HEK293 (cell line): ENCODE measurements around the gene MAML2.

Experiments
- CTCF ChIA-PET: fragments of 350-600 bp; formaldehyde crosslinking; extraction: SDS; loops from one replicate; lab custom pipeline; 2021; ENCODE audit warnings: antibody characterized with exemption; lab: Yijun Ruan, JAX
- POLR2A ChIA-PET: fragments of 300-600 bp; formaldehyde crosslinking; extraction: SDS; loops from one replicate; lab custom pipeline; 2020; ENCODE audit warnings: antibody characterized with exemption, inconsistent platforms; lab: Yijun Ruan, JAX
- H3K27ac ChIP-seq: fragments of 200-500 bp; sonication (Bioruptor generic); 2 replicates; pipeline ENCODE4 v1.5.1; 2014; ENCODE audit warnings: low read depth, low read length, control low read depth, inconsistent platforms; ENCODE audit errors: extremely low read depth
- H3K36me3 ChIP-seq, 2 experiments: fragments of 200-500 bp in 1 of 2; sonication (Bioruptor generic) in 1 of 2; 1 replicate in 1 of 2; 2 replicates in 1 of 2; pipeline ENCODE4 v1.5.1; 2014 to 2017; ENCODE audit warnings: inconsistent platforms in 2 of 2, low read length in 2 of 2; ENCODE audit not compliant: control insufficient read depth in 2 of 2, insufficient read depth in 1 of 2
- H3K4me1 ChIP-seq: fragments of 200-500 bp; sonication (Bioruptor generic); 2 replicates; pipeline ENCODE4 v1.5.1; 2014; ENCODE audit warnings: mild to moderate bottlenecking, low read length, inconsistent platforms; ENCODE audit not compliant: control insufficient read depth, insufficient read depth
- H3K4me3 ChIP-seq: 2 replicates; pipeline ENCODE4 v1.5.1; 2011; ENCODE audit warnings: low read depth, mild to moderate bottlenecking, control low read depth, low read length, moderate library complexity
- H3K9me3 ChIP-seq: fragments of 200-500 bp; sonication (Bioruptor generic); 2 replicates; pipeline ENCODE4 v1.5.1; 2014; ENCODE audit warnings: low read depth, low read length, inconsistent platforms; ENCODE audit not compliant: control insufficient read depth, insufficient read depth
- BCL6B ChIP-seq: fragments of 450-650 bp; formaldehyde crosslinking; IDR thresholded peaks from 2 replicates; pipeline ENCODE4 v1.5.1; 2017; ENCODE audit warnings: missing biosample characterization, missing genetic modification characterization
- INSM2 ChIP-seq: fragments of 450-650 bp; formaldehyde crosslinking; IDR thresholded peaks from 2 replicates; pipeline ENCODE4 v1.5.1; 2016; ENCODE audit warnings: missing biosample characterization, missing genetic modification characterization
- MEIS1 ChIP-seq: sonication (generic); formaldehyde crosslinking; IDR thresholded peaks from 2 replicates; pipeline ENCODE4 v1.8.1; 2022; ENCODE audit warnings: missing genetic modification reagents, mild to moderate bottlenecking, borderline replicate concordance
- SCRT1 ChIP-seq: fragments of 450-650 bp; formaldehyde crosslinking; IDR thresholded peaks from 2 replicates; pipeline ENCODE4 v1.5.1; 2016; ENCODE audit warnings: missing biosample characterization, missing genetic modification characterization, borderline replicate concordance
- SETDB1 ChIP-seq: IDR thresholded peaks from one replicate; pipeline ENCODE4 v1.6.1; 2017; ENCODE audit warnings: mild to moderate bottlenecking, low read length, moderate library complexity, mixed read lengths; ENCODE audit not compliant: insufficient read length
- TCF7L2 ChIP-seq: IDR thresholded peaks from 2 replicates; pipeline ENCODE4 v1.6.1; 2011; ENCODE audit warnings: low read depth, mild to moderate bottlenecking, inconsistent platforms, low read length, moderate library complexity, borderline replicate concordance
- YY2 ChIP-seq: fragments of 450-650 bp; formaldehyde crosslinking; IDR thresholded peaks from 2 replicates; pipeline ENCODE4 v1.5.1; 2016; ENCODE audit warnings: missing biosample characterization, missing genetic modification characterization
- ZBTB1 ChIP-seq: fragments of 450-650 bp; formaldehyde crosslinking; IDR thresholded peaks from 2 replicates; pipeline ENCODE4 v1.5.1; 2016; ENCODE audit warnings: missing biosample characterization, missing genetic modification characterization
- ZNF114 ChIP-seq: fragments of 450-650 bp; formaldehyde crosslinking; IDR thresholded peaks from 2 replicates; pipeline ENCODE4 v1.5.0; 2017; ENCODE audit warnings: missing biosample characterization, missing genetic modification characterization
- ZNF239 ChIP-seq: fragments of 450-650 bp; formaldehyde crosslinking; IDR thresholded peaks from 2 replicates; pipeline ENCODE4 v1.5.1; 2016; ENCODE audit warnings: missing biosample characterization, missing genetic modification characterization
- ZNF423 ChIP-seq: fragments of 450-650 bp; formaldehyde crosslinking; IDR thresholded peaks from 2 replicates; pipeline ENCODE4 v1.5.1; 2016; ENCODE audit warnings: missing biosample characterization, missing genetic modification characterization
- ZNF426 ChIP-seq: fragments of 450-650 bp; formaldehyde crosslinking; IDR thresholded peaks from 2 replicates; pipeline ENCODE4 v1.5.1; 2017; ENCODE audit warnings: missing biosample characterization, missing genetic modification characterization, mild to moderate bottlenecking, inconsistent platforms, moderate library complexity
- ZNF473 ChIP-seq: fragments of 450-650 bp; formaldehyde crosslinking; IDR thresholded peaks from 2 replicates; pipeline ENCODE4 v1.5.1; 2017; ENCODE audit warnings: missing biosample characterization, missing genetic modification characterization
- ZNF654 ChIP-seq: fragments of 450-650 bp; formaldehyde crosslinking; IDR thresholded peaks from 2 replicates; pipeline ENCODE4 v1.5.1; 2016; ENCODE audit warnings: low read depth, missing biosample characterization, missing genetic modification characterization
- TF ChIP-seq, protein P1 (sequence below): fragments of 450-650 bp; formaldehyde crosslinking; IDR thresholded peaks from 2 replicates; pipeline ENCODE4 v1.5.1; 2016; ENCODE audit warnings: missing biosample characterization, missing genetic modification characterization
- TF ChIP-seq, protein P2 (sequence below): fragments of 450-650 bp; formaldehyde crosslinking; IDR thresholded peaks from 2 replicates; pipeline ENCODE4 v1.5.1; 2016; ENCODE audit warnings: missing biosample characterization, missing genetic modification characterization

Gene MAML2

DNA sequence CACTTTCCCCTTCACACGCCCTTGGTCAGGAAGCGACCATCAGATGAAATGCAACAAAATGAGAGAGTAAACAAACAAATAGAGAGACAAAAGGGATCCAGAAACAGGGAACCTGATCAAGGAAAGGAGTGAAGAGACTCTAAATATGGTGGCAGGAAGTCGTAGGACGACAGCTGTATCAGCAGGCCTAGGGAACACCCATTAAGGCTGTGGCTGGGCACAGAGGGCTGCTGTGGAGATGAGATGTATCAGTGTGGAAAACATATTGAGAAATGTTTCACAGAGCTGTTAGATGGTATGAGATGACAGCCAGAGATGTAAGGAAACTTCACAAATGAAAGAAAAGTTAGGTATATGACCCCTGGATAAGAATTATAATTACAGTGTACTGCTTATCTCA is 263.3 kb downstream of the MAML2 start (continued):
- no peak for TF ChIP-seq SETDB1
- no peak for TF ChIP-seq BCL6B (tag by site-specific recombination)
- TF ChIP-seq TCF7L2: no peak

GRCh38 chr11:96075532-96075959 is 267.4 kb downstream of the MAML2 start:
- no peak for TF ChIP-seq SCRT1
- Histone ChIP-seq H3K36me3 (no peaks in the 10 kb centered on the region), H3K4me1 (no peaks in the 10 kb centered on the region), H3K27ac (no peak overlapping the region), H3K9me3 (no peaks in the 10 kb centered on the region), H3K4me3 (no peak overlapping the region)
- CTCF ChIA-PET: interaction anchor here (0.7 kb wide), 1 partner anchor 268 kb away, joined by 3 read pairs; the partner anchor contains the start of gene MAML2
- POLR2A ChIA-PET: no interaction called here

GRCh38 chr11:96074551-96075310 is 268.3 kb downstream of the MAML2 start:
- no peaks in the 10 kb centered on the region for H3K9me3 ChIP-seq
- TF ChIP-seq, protein P1, sequence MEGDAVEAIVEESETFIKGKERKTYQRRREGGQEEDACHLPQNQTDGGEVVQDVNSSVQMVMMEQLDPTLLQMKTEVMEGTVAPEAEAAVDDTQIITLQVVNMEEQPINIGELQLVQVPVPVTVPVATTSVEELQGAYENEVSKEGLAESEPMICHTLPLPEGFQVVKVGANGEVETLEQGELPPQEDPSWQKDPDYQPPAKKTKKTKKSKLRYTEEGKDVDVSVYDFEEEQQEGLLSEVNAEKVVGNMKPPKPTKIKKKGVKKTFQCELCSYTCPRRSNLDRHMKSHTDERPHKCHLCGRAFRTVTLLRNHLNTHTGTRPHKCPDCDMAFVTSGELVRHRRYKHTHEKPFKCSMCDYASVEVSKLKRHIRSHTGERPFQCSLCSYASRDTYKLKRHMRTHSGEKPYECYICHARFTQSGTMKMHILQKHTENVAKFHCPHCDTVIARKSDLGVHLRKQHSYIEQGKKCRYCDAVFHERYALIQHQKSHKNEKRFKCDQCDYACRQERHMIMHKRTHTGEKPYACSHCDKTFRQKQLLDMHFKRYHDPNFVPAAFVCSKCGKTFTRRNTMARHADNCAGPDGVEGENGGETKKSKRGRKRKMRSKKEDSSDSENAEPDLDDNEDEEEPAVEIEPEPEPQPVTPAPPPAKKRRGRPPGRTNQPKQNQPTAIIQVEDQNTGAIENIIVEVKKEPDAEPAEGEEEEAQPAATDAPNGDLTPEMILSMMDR (tag by site-specific recombination): no peak
- TF ChIP-seq MEIS1 (CRISPR knock-in tag) (0 out of 2 replicates have a peak, but pooled peaks have one; percentile 19), INSM2 (tag by site-specific recombination) (no peak)
- H3K4me3 ChIP-seq: no peak overlapping the region
- H3K36me3 ChIP-seq: no peaks in the 10 kb centered on the region
- ChIA-PET CTCF (no interaction called here), POLR2A (no interaction called here)
- H3K27ac ChIP-seq: no peak overlapping the region
- no peaks in the 10 kb centered on the region for H3K4me1 ChIP-seq

DNA sequence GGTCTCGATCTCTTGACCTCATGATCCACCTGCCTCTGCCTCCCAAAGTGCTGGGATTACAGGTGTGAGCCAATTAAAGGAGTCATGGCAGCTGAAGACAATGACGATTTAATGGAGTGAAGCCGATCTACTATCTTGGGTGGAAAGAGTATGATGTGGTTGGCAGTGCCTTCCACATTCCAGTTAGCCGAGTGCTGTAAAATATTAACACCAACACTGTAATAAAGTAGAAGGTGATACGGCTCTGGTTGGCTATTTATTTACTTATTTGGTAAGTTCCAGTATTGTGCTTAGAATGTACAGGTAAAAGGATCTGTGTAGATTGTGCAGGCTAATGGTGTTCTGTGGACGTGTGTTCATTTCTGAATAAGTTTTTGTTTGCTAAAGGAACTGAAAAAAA is 269.5 kb downstream of the MAML2 start:
- H3K27ac ChIP-seq: no peak overlapping the region
- TF ChIP-seq ZNF239 (no peak), ZNF423 (tag by site-specific recombination) (no peak), ZNF114 (tag by site-specific recombination) (no peak), ZBTB1 (tag by site-specific recombination) (no peak), ZNF654 (tag by site-specific recombination) (no peak), ZNF426 (no peak), ZNF473 (tag by site-specific recombination) (no peak), YY2 (tag by site-specific recombination) (no peak), BCL6B (tag by site-specific recombination) (no peak)
- TF ChIP-seq, protein P2, sequence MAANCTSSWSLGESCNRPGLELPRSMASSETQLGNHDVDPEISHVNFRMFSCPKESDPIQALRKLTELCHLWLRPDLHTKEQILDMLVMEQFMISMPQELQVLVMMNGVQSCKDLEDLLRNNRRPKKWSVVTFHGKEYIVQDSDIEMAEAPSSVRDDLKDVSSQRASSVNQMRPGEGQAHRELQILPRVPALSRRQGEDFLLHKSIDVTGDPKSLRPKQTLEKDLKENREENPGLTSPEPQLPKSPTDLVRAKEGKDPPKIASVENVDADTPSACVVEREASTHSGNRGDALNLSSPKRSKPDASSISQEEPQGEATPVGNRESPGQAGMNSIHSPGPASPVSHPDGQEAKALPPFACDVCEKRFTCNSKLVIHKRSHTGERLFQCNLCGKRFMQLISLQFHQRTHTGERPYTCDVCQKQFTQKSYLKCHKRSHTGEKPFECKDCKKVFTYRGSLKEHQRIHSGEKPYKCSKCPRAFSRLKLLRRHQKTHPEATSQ: no peak
- no peaks in the 10 kb centered on the region for H3K36me3 ChIP-seq
- POLR2A ChIA-PET: no interaction called here
- CTCF ChIA-PET: no interaction called here
- no peaks in the 10 kb centered on the region for H3K4me1 ChIP-seq
- no peaks in the 10 kb centered on the region for H3K9me3 ChIP-seq
- no peak overlapping the region for H3K4me3 ChIP-seq
